Sigmoid colon (tissue), 4 donors: Measurements from ENCODE around the gene CTIF.

Experiments
- CTCF ChIP-seq, 4 experiments: fragments of 450-650 bp in 3 of 4; fragments of 200-600 bp in 1 of 4; IDR thresholded peaks; one replicate each; pipeline ENCODE4 v1.5.1; 2016 to 2019; ENCODE audit warnings: antibody characterized with exemption in 4 of 4, mild to moderate bottlenecking in 3 of 4, moderate library complexity in 2 of 4
- EP300 ChIP-seq, 4 donors: sonication (generic); formaldehyde crosslinking; IDR thresholded peaks; one replicate each; pipeline ENCODE4 v1.6.1; 2017; ENCODE audit warnings: antibody characterized with exemption in 4 of 4

- TF ChIP-seq CTCF (IDR thresholded peaks at IDR 0.05): no peak
- no peak for TF ChIP-seq EP300 (IDR thresholded peaks at IDR 0.05)
Observed at GRCh38 chr18:48776641-48777025, 237.8 kb downstream of the CTIF start.
